Endothelial cell of umbilical vein (primary cell): Measurements from ENCODE around the gene HIVEP3. TPM values are rescaled to one million over a fixed set of nuclear protein-coding genes. Genes with fewer than 3 reads are reported as not detected.

ENCODE experiments used
- BruUV-seq: library from RNA; stranded (reverse); fragments of 400-500 nt; replicated peaks from 2 replicates; lab custom pipeline; 2021; lab: Mats Ljungman, UMichigan
- CTCF ChIA-PET: fragments of 300-600, 350-600 bp; sonication (Branson Sonifier 250); formaldehyde crosslinking; loops from one replicate; lab custom pipeline; 2021; ENCODE audit warnings: antibody characterized with exemption, inconsistent platforms; lab: Charles Lee
- POLR2A ChIA-PET: fragments of 300-600, 350-600 bp; sonication (Branson Sonifier 250); formaldehyde crosslinking; loops from one replicate; lab custom pipeline; 2021; ENCODE audit warnings: antibody characterized with exemption, inconsistent platforms; lab: Charles Lee
- DNase-seq: peaks from one replicate; pipeline ENCODE4 v3.0.0-alpha.2; 2011; ENCODE audit warnings: low read depth, low spot score
- FAIRE-seq: peaks from 2 replicates; lab custom pipeline; 2011; peaks lifted over from hg19 to GRCh38; lab: Jason Lieb, UNC
- H2AFZ ChIP-seq: 2 replicates; pipeline ENCODE4 v1.6.0; 2012; ENCODE audit warnings: low read depth, low read length, control low read depth, inconsistent platforms
- H3K27ac ChIP-seq: 2 replicates; pipeline ENCODE4 v1.5.1; 2011; ENCODE audit warnings: low read depth, mild to moderate bottlenecking, control low read depth, low read length, moderate library complexity; ENCODE audit not compliant: insufficient read depth
- H3K27me3 ChIP-seq, 2 experiments: 2 replicates each; pipeline versions ENCODE4 v1.6.0 to v1.6.1; 2011; ENCODE audit warnings: low read length in 2 of 2, mixed read lengths in 1 of 2; ENCODE audit not compliant: control insufficient read depth in 2 of 2, insufficient read depth in 2 of 2
- H3K36me3 ChIP-seq, 2 experiments: 2 replicates in 1 of 2; 3 replicates in 1 of 2; pipeline ENCODE4 v1.5.1; 2011; ENCODE audit warnings: low read length in 2 of 2, mild to moderate bottlenecking in 1 of 2, moderate library complexity in 1 of 2; ENCODE audit not compliant: control insufficient read depth in 2 of 2, insufficient read depth in 2 of 2; ENCODE audit errors: extremely low read depth in 1 of 2
- H3K4me1 ChIP-seq: 3 replicates; pipeline ENCODE4 v1.5.1; 2011; ENCODE audit warnings: mild to moderate bottlenecking, low read length; ENCODE audit not compliant: control insufficient read depth, insufficient read depth; ENCODE audit errors: extremely low read depth
- H3K4me2 ChIP-seq: 2 replicates; pipeline ENCODE4 v1.6.1; 2011; ENCODE audit warnings: low read length, control low read depth, mixed read lengths; ENCODE audit not compliant: insufficient read depth
- H3K4me3 ChIP-seq, 3 experiments: fragments of 200-600 bp in 1 of 3; sonication (generic), shearing (Covaris generic) in 1 of 3; replicated peaks in 1 of 3; 2 replicates each; pipeline ENCODE4 v1.5.1; 2011 to 2016; ENCODE audit warnings: control low read depth in 3 of 3, low read length in 3 of 3, mild to moderate bottlenecking in 2 of 3, inconsistent platforms in 1 of 3, low read depth in 1 of 3, moderate library complexity in 1 of 3; ENCODE audit not compliant: insufficient read depth in 1 of 3
- H3K79me2 ChIP-seq: 2 replicates; pipeline ENCODE4 v1.6.0; 2012; ENCODE audit warnings: low read length, inconsistent platforms; ENCODE audit not compliant: control insufficient read depth, insufficient read depth
- H3K9ac ChIP-seq: replicated peaks from 2 replicates; pipeline ENCODE3; 2011; ENCODE audit warnings: low read length, control low read depth; ENCODE audit not compliant: insufficient read depth; ENCODE audit errors: extremely low read depth
- H3K9me1 ChIP-seq: replicated peaks from 3 replicates; pipeline ENCODE4 v1.6.0; 2011; ENCODE audit warnings: mild to moderate bottlenecking, low read length; ENCODE audit not compliant: control insufficient read depth, insufficient read depth; ENCODE audit errors: extremely low read depth
- H3K9me3 ChIP-seq: replicated peaks from 2 replicates; pipeline ENCODE4 v1.5.1; 2012; ENCODE audit warnings: low read length, inconsistent platforms; ENCODE audit not compliant: control insufficient read depth, insufficient read depth
- H4K20me1 ChIP-seq: replicated peaks from 2 replicates; pipeline ENCODE3; 2011; ENCODE audit warnings: mild to moderate bottlenecking, low read length; ENCODE audit not compliant: control insufficient read depth, insufficient read depth; ENCODE audit errors: extremely low read depth
- CTCF ChIP-seq, 2 donors: IDR thresholded peaks; 1 replicate in 1 of 2; 2 replicates in 1 of 2; pipeline ENCODE4 v1.5.1; 2011; ENCODE audit warnings: low read length in 2 of 2, mild to moderate bottlenecking in 2 of 2, moderate library complexity in 2 of 2, control low read depth in 1 of 2, inconsistent platforms in 1 of 2, low read depth in 1 of 2; ENCODE audit not compliant: insufficient read depth in 1 of 2; ENCODE audit errors: extremely low read depth in 1 of 2
- EZH2 ChIP-seq: IDR thresholded peaks from 2 replicates; pipeline ENCODE4 v1.6.1; 2012; ENCODE audit warnings: borderline replicate concordance, low read depth, mild to moderate bottlenecking, moderate library complexity, low read length, inconsistent platforms; ENCODE audit not compliant: severe bottlenecking
- FOS ChIP-seq: IDR thresholded peaks from 2 replicates; pipeline ENCODE4 v1.6.1; 2011; ENCODE audit warnings: mild to moderate bottlenecking, low read length, moderate library complexity, borderline replicate concordance; ENCODE audit not compliant: insufficient read depth
- GATA2 ChIP-seq: IDR thresholded peaks from 2 replicates; pipeline ENCODE4 v1.7.0; 2011; ENCODE audit warnings: low read depth, mild to moderate bottlenecking, moderate library complexity, mixed read lengths, low read length; ENCODE audit not compliant: insufficient read length, insufficient read depth
- JUN ChIP-seq: IDR thresholded peaks from 2 replicates; pipeline ENCODE4 v1.6.1; 2011; ENCODE audit warnings: borderline replicate concordance, low read depth; ENCODE audit not compliant: insufficient read length, insufficient read depth
- MAX ChIP-seq: IDR thresholded peaks from 2 replicates; pipeline ENCODE4 v1.6.1; 2011; ENCODE audit not compliant: insufficient read depth, insufficient read length
- MYC ChIP-seq: IDR thresholded peaks from one replicate; pipeline ENCODE4 v1.6.1; 2011; ENCODE audit warnings: mild to moderate bottlenecking, low read depth, low read length
- POLR2A ChIP-seq: IDR thresholded peaks from 2 replicates; pipeline ENCODE4 v1.6.1; 2012; ENCODE audit warnings: low read depth, mild to moderate bottlenecking, control low read depth, low read length
- POLR2AphosphoS5 ChIP-seq: IDR thresholded peaks from 2 replicates; pipeline ENCODE4 v1.6.1; 2012; ENCODE audit warnings: low read depth, mild to moderate bottlenecking, control low read depth, low read length, moderate library complexity; ENCODE audit not compliant: insufficient read depth
- dilution Hi-C: fragments of 300-500 bp; cut with MboI; formaldehyde crosslinking; loops from one replicate; pipeline ENCODE4 v1.15.0; 2019; ENCODE audit warnings: low sequenced_read_pairs; ENCODE audit not compliant: extremely low pct_ligation_motif_present
- intact Hi-C: fragments of 100-400 bp; cut with micrococcal nuclease; formaldehyde crosslinking; loops from one replicate; pipeline ENCODE4 v1.10.0; 2022
- polyA plus RNA-seq, 4 experiments: library from polyadenylated mRNA; depleted of rRNA in 3 of 4; stranded (reverse) in 3 of 4; unstranded in 1 of 4; fragments of >200 nt; gene quantifications; 2 replicates each; pipeline versions ENCODE4 v1.2.1 to v1.2.3, GENCODE V29; 2011 to 2012; ENCODE audit warnings: missing spikeins in 1 of 4
- total RNA-seq: library from RNA; stranded (reverse); gene quantifications from 2 replicates; pipeline ENCODE4 v1.2.3, GENCODE V29; 2021

The HIVEP3 gene
- total and polyA plus RNA-seq, 2 donors (not counting 3 experiments of a cell fraction or from before 2014, with no cell fraction given), result 3.4 to 4.0 TPM

GRCh38 chr1:41901551-41901950 is 17.2 kb downstream of the HIVEP3 start:
- CTCF ChIA-PET, result interaction anchor here (1.2 to 2.2 kb wide), 2 partner anchors 10 to 134 kb away, joined by 3 to 6 read pairs; no protein-coding TSS in a partner anchor

GRCh38 chr1:41900603-41901444 is 17.9 kb downstream of the HIVEP3 start:
- peak overlapping the region; percentile 97 for H3K27ac ChIP-seq
- peak; percentile 98 for FAIRE-seq
- CTCF ChIA-PET, result interaction anchor here (1.0 to 2.2 kb wide), 5 partner anchors 9 to 326 kb away, joined by 3 to 6 read pairs (median 3); no protein-coding TSS in a partner anchor

More at GRCh38 chr1:41901551-41901950, 17.2 kb downstream of the HIVEP3 start:
- Histone ChIP-seq H3K9me3 (no peaks in the 10 kb centered on the region), H2AFZ (no peak overlapping the region), H3K27ac (peak overlapping the region; percentile 97), H3K4me1 (peaks cover 57% of the 10 kb centered on the region), H3K9ac (peak overlapping the region; percentile 84), H3K4me3 (peak overlapping the region in 1 of 3 experiments; percentile 76), H3K36me3 (no peaks in the 10 kb centered on the region), H3K79me2 (peaks cover 5% of the 10 kb centered on the region), H4K20me1 (no peaks in the 10 kb centered on the region), H3K9me1 (no peaks in the 10 kb centered on the region), H3K4me2 (peak overlapping the region; percentile 91), H3K27me3 (no peaks in the 10 kb centered on the region)
- peak; percentile 73 for FAIRE-seq
- intact Hi-C loops (loop anchor here (2.0 to 10.0 kb wide), 3 partner anchors 61 to 247 kb away; no protein-coding TSS in a partner anchor), dilution Hi-C loops (no loop called here)
- TF ChIP-seq POLR2A (peak; percentile 13), GATA2 (no peak)
- POLR2A ChIA-PET, result no interaction called here
- BruUV-seq, result TSS peak; percentile 83
- no peak for DNase-seq

More at GRCh38 chr1:41900603-41901444, 17.9 kb downstream of the HIVEP3 start:
- TSS peak; percentile 49 for BruUV-seq
- dilution Hi-C loops, result no loop called here
- POLR2A ChIA-PET, result no interaction called here
- Histone ChIP-seq H3K4me3 (peak overlapping the region; percentile 15 to 76 (median 17)), H3K4me2 (peak overlapping the region; percentile 91), H3K4me1 (peaks cover 57% of the 10 kb centered on the region), H3K79me2 (peaks cover 5% of the 10 kb centered on the region), H3K9me1 (no peaks in the 10 kb centered on the region), H3K9ac (peak overlapping the region; percentile 84), H3K36me3 (no peaks in the 10 kb centered on the region), H4K20me1 (no peaks in the 10 kb centered on the region), H2AFZ (no peak overlapping the region), H3K9me3 (no peaks in the 10 kb centered on the region), H3K27me3 (no peaks in the 10 kb centered on the region)
- intact Hi-C loops, result loop anchor here (1.0 to 10.0 kb wide), 4 partner anchors 10 to 246 kb away; no protein-coding TSS in a partner anchor
- DNase-seq, result peak; percentile 74
- no peak for TF ChIP-seq GATA2
- peak; percentile 60 for TF ChIP-seq JUN
- TF ChIP-seq MAX, result no peak
- TF ChIP-seq POLR2A, result peak; percentile 61
- peak; percentile 87 for TF ChIP-seq FOS
- no peak for TF ChIP-seq CTCF (IDR thresholded peaks at IDR 0.05; ENCODE audit: extremely low read depth in 1 of 2, insufficient read depth in 1 of 2, low read depth in 1 of 2, low read length in 2 of 2)
- no peak for TF ChIP-seq EZH2
- no peak for TF ChIP-seq MYC
- peak; percentile 64 for TF ChIP-seq POLR2AphosphoS5
